Memory B cell (primary cell): Measurements from ENCODE around the gene DPM1.

ENCODE experiments used
- ATAC-seq: fragments of 150-1000 bp; cut with Tn5 transposase; 2 replicates; pipeline ENCODE4 v1.10.0; 2021; ENCODE audit warnings: low read depth, mild to moderate bottlenecking, moderate library complexity
- DNase-seq, 2 donors: peaks; one replicate each; pipeline ENCODE4 v3.0.0; 2022; ENCODE audit warnings: low spot score in 2 of 2
- H3K27ac Mint-ChIP-seq: one replicate; pipeline ENCODE4 v1.8.0; 2022; ENCODE audit warnings: mild to moderate bottlenecking, moderate library complexity, mixed read lengths
- H3K27me3 Mint-ChIP-seq: one replicate; pipeline ENCODE4 v1.8.0; 2022; ENCODE audit warnings: mixed read lengths
- H3K36me3 Mint-ChIP-seq: one replicate; pipeline ENCODE4 v1.8.0; 2022; ENCODE audit warnings: mild to moderate bottlenecking, mixed read lengths
- H3K4me1 Mint-ChIP-seq: one replicate; pipeline ENCODE4 v1.8.0; 2022; ENCODE audit warnings: mixed read lengths
- H3K4me3 Mint-ChIP-seq: one replicate; pipeline ENCODE4 v1.8.0; 2022; ENCODE audit warnings: mild to moderate bottlenecking, moderate library complexity, mixed read lengths
- H3K9me3 Mint-ChIP-seq: one replicate; pipeline ENCODE4 v1.8.0; 2022; ENCODE audit warnings: mixed read lengths

Gene DPM1

GRCh38 chr20:50930139-50930975, 28.0 kb downstream of the DPM1 start:
- peak in 1 of 2 donors; percentile 23 for DNase-seq
- peaks cover 23% of the 10 kb centered on the region for H3K4me1 Mint-ChIP-seq
- H3K36me3 Mint-ChIP-seq, result peaks cover 15% of the 10 kb centered on the region

GRCh38 chr20:50929299-50930138, 28.8 kb downstream of the DPM1 start:
- Mint-ChIP-seq H3K27ac (peak overlapping the region; percentile 97), H3K27me3 (no peaks in the 10 kb centered on the region), H3K36me3 (peaks cover 19% of the 10 kb centered on the region), H3K4me1 (peaks cover 30% of the 10 kb centered on the region), H3K9me3 (no peaks in the 10 kb centered on the region), H3K4me3 (peak overlapping the region; percentile 89)
- ATAC-seq (peak; percentile 58), DNase-seq (peak; percentile 89 to 93)

More at GRCh38 chr20:50930139-50930975, 28.0 kb downstream of the DPM1 start:
- H3K9me3 Mint-ChIP-seq, result no peaks in the 10 kb centered on the region
- H3K27me3 Mint-ChIP-seq, result no peaks in the 10 kb centered on the region
- ATAC-seq, result peak; percentile 0
- peak overlapping the region; percentile 90 for H3K4me3 Mint-ChIP-seq
- H3K27ac Mint-ChIP-seq, result peak overlapping the region; percentile 97

- Mint-ChIP-seq H3K27me3 (no peaks in the 10 kb centered on the region), H3K9me3 (no peaks in the 10 kb centered on the region), H3K4me3 (peak overlapping the region; percentile 89), H3K36me3 (peaks cover 17% of the 10 kb centered on the region), H3K27ac (peak overlapping the region; percentile 97), H3K4me1 (peaks cover 34% of the 10 kb centered on the region)
- no peak for ATAC-seq
- DNase-seq, result no peak
These were observed 29.9 kb downstream of the DPM1 start for GRCh38 chr20:50928469-50928868.

DNA sequence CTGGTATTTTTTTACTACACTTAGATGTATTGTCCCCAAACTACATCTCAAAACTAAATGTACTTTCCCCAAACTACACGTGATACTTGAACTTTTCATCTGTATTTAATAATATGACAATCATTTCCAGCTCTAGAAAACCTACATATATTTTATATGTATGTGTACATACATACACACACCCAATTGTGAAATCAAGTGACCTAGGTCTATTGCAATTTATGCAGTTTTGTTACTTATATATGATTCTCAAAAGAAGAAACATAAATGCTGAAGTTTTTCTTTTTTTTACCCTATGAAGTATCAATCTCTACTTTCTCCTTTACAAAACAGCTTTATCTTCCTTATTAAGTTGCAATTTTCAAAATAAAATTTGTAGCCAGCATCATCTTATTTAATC, 31.8 kb downstream of the DPM1 start:
- Mint-ChIP-seq H3K36me3 (peaks cover 20% of the 10 kb centered on the region), H3K4me1 (peaks cover 42% of the 10 kb centered on the region), H3K27ac (peak overlapping the region; percentile 79)

GRCh38 chr20:50924261-50924920, 33.9 kb downstream of the DPM1 start:
- H3K9me3 Mint-ChIP-seq, result no peaks in the 10 kb centered on the region
- H3K27ac Mint-ChIP-seq, result peak overlapping the region; percentile 95
- DNase-seq (no peak), ATAC-seq (no peak)
- peaks cover 46% of the 10 kb centered on the region for H3K4me1 Mint-ChIP-seq
- peaks cover 19% of the 10 kb centered on the region for H3K36me3 Mint-ChIP-seq
- no peaks in the 10 kb centered on the region for H3K27me3 Mint-ChIP-seq
- no peak overlapping the region for H3K4me3 Mint-ChIP-seq

More for the DNA sequence above, 31.8 kb downstream of the DPM1 start:
- Mint-ChIP-seq H3K4me3 (no peak overlapping the region), H3K9me3 (no peaks in the 10 kb centered on the region), H3K27me3 (no peaks in the 10 kb centered on the region)
- ATAC-seq (no peak), DNase-seq (no peak)

- H3K36me3 Mint-ChIP-seq, result peaks cover 10% of the 10 kb centered on the region
These were observed 36.4 kb downstream of the DPM1 start for GRCh38 chr20:50921803-50922501.

DNA sequence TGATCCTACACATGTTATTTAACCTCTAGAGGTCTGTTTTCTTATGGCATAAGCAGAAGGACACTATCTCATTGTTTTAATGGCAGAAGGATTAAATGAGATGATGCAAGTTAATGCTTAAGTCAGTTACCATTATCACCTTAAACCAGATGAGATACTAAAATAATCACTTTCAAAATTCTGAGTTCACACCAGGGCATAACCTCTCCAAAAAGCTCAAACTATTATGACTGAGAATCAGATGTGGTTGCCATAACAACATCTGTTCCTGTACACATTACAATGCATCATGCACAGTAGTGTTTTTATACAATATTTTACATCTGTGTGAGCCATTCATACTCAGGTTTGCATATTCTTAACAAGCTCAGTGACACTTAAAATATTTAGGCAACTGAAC, 37.3 kb downstream of the DPM1 start:
- ATAC-seq (peak; percentile 81), DNase-seq (no peak)
- Mint-ChIP-seq H3K4me3 (no peak overlapping the region), H3K4me1 (peaks cover 60% of the 10 kb centered on the region), H3K27me3 (no peaks in the 10 kb centered on the region), H3K9me3 (no peaks in the 10 kb centered on the region), H3K36me3 (peaks cover 10% of the 10 kb centered on the region), H3K27ac (peak overlapping the region; percentile 95)

More at GRCh38 chr20:50921803-50922501, 36.4 kb downstream of the DPM1 start:
- Mint-ChIP-seq H3K4me3 (no peak overlapping the region), H3K9me3 (no peaks in the 10 kb centered on the region), H3K27ac (peak overlapping the region; percentile 95), H3K4me1 (peaks cover 53% of the 10 kb centered on the region), H3K27me3 (no peaks in the 10 kb centered on the region)
- no peak for DNase-seq
- ATAC-seq, result no peak

GRCh38 chr20:50919567-50919966, 38.8 kb downstream of the DPM1 start:
- ATAC-seq (no peak), DNase-seq (no peak)
- Mint-ChIP-seq H3K4me3 (peak overlapping the region; percentile 21), H3K27ac (peak overlapping the region; percentile 95), H3K4me1 (peaks cover 57% of the 10 kb centered on the region), H3K9me3 (no peaks in the 10 kb centered on the region), H3K27me3 (no peaks in the 10 kb centered on the region), H3K36me3 (peaks cover 6% of the 10 kb centered on the region)

- peaks cover 6% of the 10 kb centered on the region for H3K36me3 Mint-ChIP-seq
- H3K27me3 Mint-ChIP-seq, result no peaks in the 10 kb centered on the region
- no peak overlapping the region for H3K4me3 Mint-ChIP-seq
- H3K9me3 Mint-ChIP-seq, result no peaks in the 10 kb centered on the region
- H3K27ac Mint-ChIP-seq, result peak overlapping the region; percentile 95
- H3K4me1 Mint-ChIP-seq, result peaks cover 65% of the 10 kb centered on the region
- ATAC-seq (no peak), DNase-seq (no peak)
These were observed 39.9 kb downstream of the DPM1 start for GRCh38 chr20:50918403-50918802.

GRCh38 chr20:50916934-50917333, 41.4 kb downstream of the DPM1 start:
- Mint-ChIP-seq H3K4me1 (peaks cover 64% of the 10 kb centered on the region), H3K27me3 (no peaks in the 10 kb centered on the region), H3K4me3 (peak overlapping the region; percentile 8), H3K9me3 (no peaks in the 10 kb centered on the region), H3K36me3 (peaks cover 8% of the 10 kb centered on the region), H3K27ac (peak overlapping the region; percentile 95)
- ATAC-seq (no peak), DNase-seq (no peak)

DNA sequence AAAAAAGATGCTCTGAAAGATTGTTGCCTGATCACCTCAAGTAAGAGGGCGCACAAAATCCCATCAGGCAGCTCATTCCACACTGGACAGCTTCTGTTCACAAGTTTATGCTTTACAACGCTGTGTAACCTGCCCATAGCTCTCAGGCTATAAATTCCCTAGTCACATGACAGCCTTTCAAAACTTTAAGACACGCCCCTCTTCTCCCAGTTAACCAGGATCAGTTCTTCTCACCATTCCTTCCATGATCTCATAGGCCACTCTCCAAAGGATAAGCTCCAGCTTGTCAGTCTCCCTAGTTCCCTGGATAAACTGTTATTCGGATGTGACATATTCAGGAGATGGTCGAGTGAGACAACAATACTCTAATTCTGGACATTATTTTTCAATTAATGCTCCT, 42.1 kb downstream of the DPM1 start:
- ATAC-seq (no peak), DNase-seq (no peak)
- peaks cover 65% of the 10 kb centered on the region for H3K4me1 Mint-ChIP-seq
- peaks cover 8% of the 10 kb centered on the region for H3K36me3 Mint-ChIP-seq
- H3K9me3 Mint-ChIP-seq, result no peaks in the 10 kb centered on the region
- peak overlapping the region; percentile 95 for H3K27ac Mint-ChIP-seq
- no peaks in the 10 kb centered on the region for H3K27me3 Mint-ChIP-seq
- H3K4me3 Mint-ChIP-seq, result no peak overlapping the region

GRCh38 chr20:50915424-50915823, 42.9 kb downstream of the DPM1 start:
- H3K27ac Mint-ChIP-seq, result peak overlapping the region; percentile 82
- no peaks in the 10 kb centered on the region for H3K27me3 Mint-ChIP-seq
- ATAC-seq (no peak), DNase-seq (no peak)
- H3K4me3 Mint-ChIP-seq, result peak overlapping the region; percentile 39
- H3K9me3 Mint-ChIP-seq, result no peaks in the 10 kb centered on the region
- H3K4me1 Mint-ChIP-seq, result peaks cover 63% of the 10 kb centered on the region
- H3K36me3 Mint-ChIP-seq, result peaks cover 8% of the 10 kb centered on the region

DNA sequence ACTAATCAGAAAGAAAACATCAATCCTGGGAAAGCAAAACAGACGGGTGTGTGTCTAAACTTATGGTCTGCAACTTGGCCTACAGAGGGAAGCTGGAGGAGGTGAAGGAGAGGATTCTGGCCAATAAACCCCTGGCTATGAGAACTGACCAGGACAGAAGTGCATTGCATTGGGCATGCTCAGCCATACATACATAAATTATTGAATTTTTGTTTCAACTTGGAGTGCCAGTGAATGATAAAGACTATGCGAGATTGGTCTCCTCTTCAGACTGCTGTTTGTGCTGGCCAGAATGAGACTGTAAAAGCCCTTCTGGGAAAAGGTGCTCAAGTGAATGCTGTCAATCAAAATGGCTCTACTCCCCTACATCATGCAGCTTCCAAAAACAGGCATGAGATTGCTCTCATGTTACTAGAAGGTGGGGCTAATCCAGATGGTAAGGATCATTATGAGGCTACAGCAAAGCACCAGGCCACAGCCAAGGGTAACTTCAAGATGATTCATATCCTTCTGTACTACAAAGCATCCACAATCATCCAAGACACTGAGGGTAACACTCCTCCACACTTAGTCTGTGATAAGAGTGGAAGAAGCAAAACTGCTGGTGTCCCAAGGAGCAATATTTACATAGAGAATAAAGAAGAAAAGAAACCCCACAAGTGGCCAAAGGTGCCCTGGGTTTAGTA, 44.5 kb downstream of the DPM1 start:
- peaks cover 4% of the 10 kb centered on the region for H3K36me3 Mint-ChIP-seq
- H3K4me3 Mint-ChIP-seq, result no peak overlapping the region
- no peak for ATAC-seq
- H3K4me1 Mint-ChIP-seq, result peaks cover 64% of the 10 kb centered on the region
- no peaks in the 10 kb centered on the region for H3K9me3 Mint-ChIP-seq
- no peak for DNase-seq
- H3K27ac Mint-ChIP-seq, result peak overlapping the region; percentile 83
- H3K27me3 Mint-ChIP-seq, result no peaks in the 10 kb centered on the region
